ENCODE results near the gene CHCHD3.

- TF ChIP-seq CTCF (IDR thresholded peaks at IDR 0.05; ENCODE audit: low read depth, low read length, missing input control) (no peak), FOXA1 (IDR thresholded peaks at IDR 0.05) (no peak), JUND (IDR thresholded peaks at IDR 0.05) (no peak), RAD21 (IDR thresholded peaks at IDR 0.05) (no peak), YY1 (IDR thresholded peaks at IDR 0.05) (no peak)
Observed at GRCh38 chr7:132745510-132745909, 336.4 kb downstream of the CHCHD3 start.

All from liver (tissue), 3 donors.